Right lobe of liver (tissue), 4 donors: Measurements from ENCODE around the gene SLC25A47.

Source experiments
- POLR2A ChIP-seq: fragments of 450-650 bp; IDR thresholded peaks from one replicate; pipeline ENCODE4 v1.6.1; 2017; ENCODE audit warnings: antibody characterized with exemption, mild to moderate bottlenecking
- TF ChIP-seq, protein P1 (sequence below), 4 donors: fragments of 200-600 bp in 3 of 4; fragments of 450-650 bp in 1 of 4; IDR thresholded peaks; one replicate each; pipeline versions ENCODE4 v1.5.1 to v1.8.0; 2016 to 2022; ENCODE audit warnings: antibody characterized with exemption in 4 of 4, mild to moderate bottlenecking in 2 of 4
- donor health status: DM: no; HTN: no; CAD: no.
- donor health status: DM: no; HTN: no; CAD: no.
- donor health status: DM: no; HTN: yes; CAD: no.

DNA sequence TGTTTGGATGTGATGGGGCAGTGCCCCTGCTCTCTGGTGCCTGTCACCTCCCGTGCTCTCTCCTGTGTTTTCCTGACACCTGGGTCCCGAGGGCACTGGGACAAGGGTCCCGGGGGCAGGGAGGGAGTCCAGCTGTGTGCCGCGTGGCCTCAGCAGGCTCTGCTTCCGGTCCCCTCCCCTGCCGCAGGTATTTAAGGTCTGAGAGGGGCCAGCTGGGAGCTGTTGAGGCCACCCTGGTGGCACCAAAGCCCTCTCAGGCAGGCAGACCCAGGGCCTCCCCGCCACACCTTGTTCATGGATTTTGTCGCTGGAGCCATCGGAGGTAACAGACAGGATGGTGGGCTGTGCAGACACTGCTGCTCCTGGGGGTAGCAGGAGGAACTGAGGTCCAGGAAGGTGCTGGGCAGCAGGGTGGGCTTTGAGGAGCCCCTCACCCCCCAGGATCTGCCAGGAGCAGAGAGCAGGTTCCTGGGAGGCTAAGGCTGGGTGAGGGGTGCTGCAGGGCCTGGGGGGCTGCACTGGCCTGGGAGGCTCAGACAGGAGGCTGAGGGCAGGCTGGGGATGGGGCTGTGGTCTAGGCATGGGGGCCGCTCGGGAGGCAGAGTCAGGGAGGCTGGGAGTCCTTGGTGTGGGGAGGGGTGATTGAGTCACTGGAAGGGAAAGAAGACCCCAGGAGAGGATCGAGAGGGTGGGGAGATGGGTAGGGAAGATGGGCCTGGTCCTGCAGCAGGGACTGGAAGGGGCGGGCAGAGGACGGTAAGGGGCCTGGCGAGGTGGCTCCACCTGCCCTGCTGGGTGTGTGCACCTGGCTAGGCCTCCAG lies at the start of gene SLC25A47:
- TF ChIP-seq, protein P1, sequence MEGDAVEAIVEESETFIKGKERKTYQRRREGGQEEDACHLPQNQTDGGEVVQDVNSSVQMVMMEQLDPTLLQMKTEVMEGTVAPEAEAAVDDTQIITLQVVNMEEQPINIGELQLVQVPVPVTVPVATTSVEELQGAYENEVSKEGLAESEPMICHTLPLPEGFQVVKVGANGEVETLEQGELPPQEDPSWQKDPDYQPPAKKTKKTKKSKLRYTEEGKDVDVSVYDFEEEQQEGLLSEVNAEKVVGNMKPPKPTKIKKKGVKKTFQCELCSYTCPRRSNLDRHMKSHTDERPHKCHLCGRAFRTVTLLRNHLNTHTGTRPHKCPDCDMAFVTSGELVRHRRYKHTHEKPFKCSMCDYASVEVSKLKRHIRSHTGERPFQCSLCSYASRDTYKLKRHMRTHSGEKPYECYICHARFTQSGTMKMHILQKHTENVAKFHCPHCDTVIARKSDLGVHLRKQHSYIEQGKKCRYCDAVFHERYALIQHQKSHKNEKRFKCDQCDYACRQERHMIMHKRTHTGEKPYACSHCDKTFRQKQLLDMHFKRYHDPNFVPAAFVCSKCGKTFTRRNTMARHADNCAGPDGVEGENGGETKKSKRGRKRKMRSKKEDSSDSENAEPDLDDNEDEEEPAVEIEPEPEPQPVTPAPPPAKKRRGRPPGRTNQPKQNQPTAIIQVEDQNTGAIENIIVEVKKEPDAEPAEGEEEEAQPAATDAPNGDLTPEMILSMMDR (IDR thresholded peaks at IDR 0.05), result no peak
- peak; percentile 98 for TF ChIP-seq POLR2A
